ENCODE results near the gene ACAD9.

DNA sequence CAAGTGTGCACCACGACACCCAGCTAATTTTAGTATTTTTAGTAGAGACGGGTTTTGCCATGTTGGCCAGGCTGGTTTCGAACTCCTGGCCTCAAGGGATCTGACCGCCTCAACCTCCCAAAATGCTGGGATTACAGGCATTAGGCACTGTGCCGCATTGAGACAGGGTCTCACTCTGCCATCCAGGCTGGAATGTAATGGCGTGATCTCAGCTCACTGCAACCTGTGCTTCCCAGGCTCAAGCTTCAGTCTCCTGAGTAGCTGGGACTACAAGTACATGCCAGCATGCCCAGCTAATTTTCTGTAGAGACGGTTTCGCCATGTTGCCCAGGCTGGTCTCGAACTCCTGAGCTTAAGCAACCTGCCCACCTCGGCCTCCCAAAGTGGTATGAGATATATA is 51.6 kb downstream of the ACAD9 start:
- no peak for TF ChIP-seq POLR2A (IDR thresholded peaks at IDR 0.05)
- TF ChIP-seq, protein P1, sequence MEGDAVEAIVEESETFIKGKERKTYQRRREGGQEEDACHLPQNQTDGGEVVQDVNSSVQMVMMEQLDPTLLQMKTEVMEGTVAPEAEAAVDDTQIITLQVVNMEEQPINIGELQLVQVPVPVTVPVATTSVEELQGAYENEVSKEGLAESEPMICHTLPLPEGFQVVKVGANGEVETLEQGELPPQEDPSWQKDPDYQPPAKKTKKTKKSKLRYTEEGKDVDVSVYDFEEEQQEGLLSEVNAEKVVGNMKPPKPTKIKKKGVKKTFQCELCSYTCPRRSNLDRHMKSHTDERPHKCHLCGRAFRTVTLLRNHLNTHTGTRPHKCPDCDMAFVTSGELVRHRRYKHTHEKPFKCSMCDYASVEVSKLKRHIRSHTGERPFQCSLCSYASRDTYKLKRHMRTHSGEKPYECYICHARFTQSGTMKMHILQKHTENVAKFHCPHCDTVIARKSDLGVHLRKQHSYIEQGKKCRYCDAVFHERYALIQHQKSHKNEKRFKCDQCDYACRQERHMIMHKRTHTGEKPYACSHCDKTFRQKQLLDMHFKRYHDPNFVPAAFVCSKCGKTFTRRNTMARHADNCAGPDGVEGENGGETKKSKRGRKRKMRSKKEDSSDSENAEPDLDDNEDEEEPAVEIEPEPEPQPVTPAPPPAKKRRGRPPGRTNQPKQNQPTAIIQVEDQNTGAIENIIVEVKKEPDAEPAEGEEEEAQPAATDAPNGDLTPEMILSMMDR (IDR thresholded peaks at IDR 0.05) = no peak
